SK-N-MC (cell line): Measurements from ENCODE around the gene TNNC2.

Experiments used
- EZH2 ChIP-seq: fragments of 200-600 bp; sonication (generic); IDR thresholded peaks from one replicate; pipeline ENCODE4 v1.6.1; 2017; ENCODE audit warnings: antibody characterized with exemption
- FOXP2 ChIP-seq: optimal IDR thresholded peaks from 2 replicates; pipeline ENCODE3; 2011; ENCODE audit warnings: mild to moderate bottlenecking, moderate library complexity; ENCODE audit not compliant: insufficient read depth; ENCODE audit errors: extremely low read length, control extremely low read depth
- POLR2AphosphoS5 ChIP-seq: IDR thresholded peaks from 2 replicates; pipeline ENCODE4 v1.6.1; 2012; ENCODE audit warnings: mild to moderate bottlenecking, low read depth, low read length, borderline replicate concordance

GRCh38 chr20:45857882-45858216 lies 30.7 kb upstream of the TNNC2 start:
- TF ChIP-seq EZH2 (no peak), POLR2AphosphoS5 (no peak), FOXP2 (no peak)
